Brain microvascular endothelial cell (primary cell): ENCODE measurements around the gene STEAP1B.
A peak's percentile ranks its signal among the peaks of the same experiment; 100 is the strongest.
"Not testable (repeated sequence)": the region's sequence is repeated elsewhere in the genome, so short reads cannot be mapped to it uniquely, and the experiment has no call there.

ENCODE experiments used
- DNase-seq: peaks from one replicate; pipeline ENCODE4 v3.0.0-alpha.2; 2020
- H3K27ac ChIP-seq: fragments of 250-450 bp; sonication (Bioruptor Pico); 2 replicates; pipeline ENCODE4 v1.5.1; 2020; ENCODE audit warnings: mild to moderate bottlenecking, moderate library complexity
- H3K27me3 ChIP-seq: fragments of 250-450 bp; sonication (Bioruptor Pico); replicated peaks from 2 replicates; pipeline ENCODE4 v1.5.1; 2020; ENCODE audit warnings: mild to moderate bottlenecking
- H3K36me3 ChIP-seq: fragments of 250-450 bp; sonication (Bioruptor Pico); replicated peaks from 2 replicates; pipeline ENCODE4 v1.5.1; 2020; ENCODE audit warnings: mild to moderate bottlenecking
- H3K4me3 ChIP-seq: 2 replicates; pipeline ENCODE4 v1.5.1; 2011; ENCODE audit warnings: low read depth, mild to moderate bottlenecking, control low read depth, low read length, moderate library complexity
- in situ Hi-C: cut with HindIII; loops from 2 replicates; pipeline ENCODE4 v1.10.0; 2017; ENCODE audit warnings: low sequenced_read_pairs, low pct_ligation_motif_present
- TF ChIP-seq, protein P1 (sequence below): IDR thresholded peaks from 2 replicates; pipeline ENCODE4 v1.5.1; 2011; ENCODE audit warnings: low read depth, mild to moderate bottlenecking, moderate library complexity, low read length, control low read depth, inconsistent platforms; ENCODE audit errors: missing control alignments

Gene STEAP1B

DNA sequence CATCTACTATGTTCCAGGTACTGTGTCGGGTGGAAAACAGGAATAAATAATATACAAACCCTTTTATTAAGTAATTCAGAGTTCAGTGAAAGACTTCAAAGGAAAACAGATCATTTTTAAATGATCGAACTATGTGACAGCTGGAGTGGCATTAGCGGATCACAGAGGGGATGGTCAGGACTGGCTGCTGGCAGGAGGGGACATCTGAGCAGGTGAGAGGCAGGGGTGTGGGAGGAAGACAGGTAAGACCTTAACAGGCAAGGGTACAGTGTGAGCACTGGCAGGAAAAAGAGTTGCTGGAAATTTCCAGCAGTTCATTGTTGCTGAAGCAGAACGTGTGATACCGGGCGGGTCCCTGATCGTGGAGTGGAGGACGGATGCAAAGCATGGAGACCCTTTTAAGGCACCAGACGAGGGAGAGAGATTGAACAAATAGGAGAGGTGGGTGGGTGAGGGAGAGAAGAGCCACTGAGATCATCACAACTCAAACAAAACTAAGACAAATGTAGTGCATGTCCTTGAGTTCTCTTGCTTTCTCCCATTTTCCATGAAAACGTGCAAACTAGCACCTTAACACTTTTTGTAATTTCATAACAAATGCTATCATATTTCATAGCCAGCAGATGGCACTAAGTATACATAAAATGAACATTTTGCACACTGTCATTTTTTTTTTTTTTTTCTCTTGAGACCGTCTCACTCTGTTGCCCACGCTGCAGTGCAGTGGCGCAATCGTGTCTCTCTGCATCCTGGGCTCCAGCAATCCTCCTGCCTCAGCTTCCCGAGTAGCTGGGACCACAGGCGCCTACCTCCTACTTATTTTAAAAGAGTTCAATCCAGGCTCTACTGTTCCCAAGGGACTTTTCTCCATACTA is 23.7 kb upstream of the STEAP1B start:
- H3K4me3 ChIP-seq, H3K27me3 ChIP-seq, H3K27ac ChIP-seq, H3K36me3 ChIP-seq, in situ Hi-C loops: not testable (repeated sequence)
- DNase-seq, result peak; percentile 37
- TF ChIP-seq, protein P1, sequence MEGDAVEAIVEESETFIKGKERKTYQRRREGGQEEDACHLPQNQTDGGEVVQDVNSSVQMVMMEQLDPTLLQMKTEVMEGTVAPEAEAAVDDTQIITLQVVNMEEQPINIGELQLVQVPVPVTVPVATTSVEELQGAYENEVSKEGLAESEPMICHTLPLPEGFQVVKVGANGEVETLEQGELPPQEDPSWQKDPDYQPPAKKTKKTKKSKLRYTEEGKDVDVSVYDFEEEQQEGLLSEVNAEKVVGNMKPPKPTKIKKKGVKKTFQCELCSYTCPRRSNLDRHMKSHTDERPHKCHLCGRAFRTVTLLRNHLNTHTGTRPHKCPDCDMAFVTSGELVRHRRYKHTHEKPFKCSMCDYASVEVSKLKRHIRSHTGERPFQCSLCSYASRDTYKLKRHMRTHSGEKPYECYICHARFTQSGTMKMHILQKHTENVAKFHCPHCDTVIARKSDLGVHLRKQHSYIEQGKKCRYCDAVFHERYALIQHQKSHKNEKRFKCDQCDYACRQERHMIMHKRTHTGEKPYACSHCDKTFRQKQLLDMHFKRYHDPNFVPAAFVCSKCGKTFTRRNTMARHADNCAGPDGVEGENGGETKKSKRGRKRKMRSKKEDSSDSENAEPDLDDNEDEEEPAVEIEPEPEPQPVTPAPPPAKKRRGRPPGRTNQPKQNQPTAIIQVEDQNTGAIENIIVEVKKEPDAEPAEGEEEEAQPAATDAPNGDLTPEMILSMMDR, result peak; percentile 22

DNA sequence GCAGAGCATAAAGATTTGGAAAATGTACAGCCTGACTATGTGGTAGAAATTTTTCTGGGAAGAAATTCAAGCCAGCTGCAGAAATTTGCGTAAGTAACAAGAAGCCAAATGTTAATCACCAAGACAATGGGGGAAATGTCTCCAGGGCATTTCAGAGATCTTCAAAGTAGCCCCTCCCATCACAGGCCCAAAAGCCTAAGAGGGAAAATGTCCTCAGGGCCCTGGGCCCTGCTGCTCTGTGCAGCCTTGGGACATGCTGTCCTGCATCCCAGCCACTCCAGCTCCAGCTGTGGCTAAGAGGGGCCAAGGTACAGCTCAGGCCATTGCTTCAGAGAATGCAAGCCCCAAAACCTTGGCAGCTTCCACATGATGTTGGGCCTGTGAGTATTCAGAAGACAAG is 19.6 kb upstream of the STEAP1B start:
- H3K27me3 ChIP-seq, H3K36me3 ChIP-seq, DNase-seq, in situ Hi-C loops, H3K27ac ChIP-seq, H3K4me3 ChIP-seq: not testable (repeated sequence)

DNA sequence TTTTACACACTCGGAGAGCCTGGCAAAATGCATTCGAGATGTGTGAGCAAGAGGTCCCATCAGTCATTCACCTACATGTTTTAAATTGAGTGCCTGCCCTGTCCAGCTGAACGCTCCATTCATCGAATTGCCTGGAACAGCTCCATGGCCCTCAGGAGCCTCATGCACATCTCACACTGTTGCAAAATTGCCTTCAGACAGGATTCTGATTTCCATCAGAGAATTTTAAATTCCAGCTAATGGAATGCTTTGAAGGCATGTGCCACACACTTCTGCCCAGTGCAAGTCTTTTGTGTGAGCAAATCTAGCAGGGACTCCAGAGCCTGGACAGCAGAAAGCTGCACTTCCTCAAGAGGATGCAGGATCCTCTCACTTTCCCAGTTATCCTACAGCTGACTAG is 17.0 kb upstream of the STEAP1B start:
- H3K27ac ChIP-seq, in situ Hi-C loops, H3K27me3 ChIP-seq, H3K4me3 ChIP-seq, DNase-seq, H3K36me3 ChIP-seq: not testable (repeated sequence)

DNA sequence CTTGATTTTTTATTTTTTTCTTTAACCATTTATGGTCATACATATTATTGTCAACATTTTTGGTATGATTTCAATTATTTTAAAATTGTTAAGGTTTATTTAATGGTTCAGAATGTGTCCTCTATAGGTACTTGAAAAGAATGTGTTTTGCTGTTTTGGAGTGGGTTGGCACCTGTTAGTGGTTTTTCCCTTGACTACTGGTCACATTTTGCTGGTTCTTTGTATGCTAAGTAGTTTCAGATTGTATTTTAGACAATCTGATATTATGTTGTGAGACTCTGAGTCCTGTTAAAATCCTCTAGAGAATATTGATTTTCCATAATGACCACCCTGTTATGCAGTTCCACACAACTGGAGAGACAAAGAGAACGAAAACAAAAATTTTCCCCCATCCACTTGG is 15.0 kb upstream of the STEAP1B start:
- in situ Hi-C loops, H3K4me3 ChIP-seq, DNase-seq, H3K36me3 ChIP-seq, H3K27me3 ChIP-seq, H3K27ac ChIP-seq: not testable (repeated sequence)

DNA sequence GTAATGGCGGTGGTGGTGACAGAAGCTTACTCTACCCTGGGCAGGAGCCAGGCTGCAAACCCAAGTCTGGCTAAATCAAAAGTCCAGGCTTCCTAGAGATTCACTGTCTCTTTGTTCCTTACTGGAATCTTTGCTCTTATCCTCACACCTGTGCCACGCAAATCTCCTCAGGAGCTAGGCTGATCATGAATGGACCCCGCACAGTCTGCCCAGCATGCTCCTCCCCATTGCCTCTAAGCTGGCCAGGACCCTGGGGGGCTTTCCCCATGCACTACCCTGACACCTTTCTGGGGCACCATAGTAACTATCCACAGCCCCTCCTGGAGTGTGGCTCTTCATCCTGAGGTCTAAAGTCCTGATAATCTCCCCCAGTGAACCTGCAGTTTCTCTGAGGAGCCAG is 7.3 kb upstream of the STEAP1B start:
- H3K36me3 ChIP-seq, DNase-seq, H3K4me3 ChIP-seq, H3K27ac ChIP-seq, in situ Hi-C loops, H3K27me3 ChIP-seq: not testable (repeated sequence)

DNA sequence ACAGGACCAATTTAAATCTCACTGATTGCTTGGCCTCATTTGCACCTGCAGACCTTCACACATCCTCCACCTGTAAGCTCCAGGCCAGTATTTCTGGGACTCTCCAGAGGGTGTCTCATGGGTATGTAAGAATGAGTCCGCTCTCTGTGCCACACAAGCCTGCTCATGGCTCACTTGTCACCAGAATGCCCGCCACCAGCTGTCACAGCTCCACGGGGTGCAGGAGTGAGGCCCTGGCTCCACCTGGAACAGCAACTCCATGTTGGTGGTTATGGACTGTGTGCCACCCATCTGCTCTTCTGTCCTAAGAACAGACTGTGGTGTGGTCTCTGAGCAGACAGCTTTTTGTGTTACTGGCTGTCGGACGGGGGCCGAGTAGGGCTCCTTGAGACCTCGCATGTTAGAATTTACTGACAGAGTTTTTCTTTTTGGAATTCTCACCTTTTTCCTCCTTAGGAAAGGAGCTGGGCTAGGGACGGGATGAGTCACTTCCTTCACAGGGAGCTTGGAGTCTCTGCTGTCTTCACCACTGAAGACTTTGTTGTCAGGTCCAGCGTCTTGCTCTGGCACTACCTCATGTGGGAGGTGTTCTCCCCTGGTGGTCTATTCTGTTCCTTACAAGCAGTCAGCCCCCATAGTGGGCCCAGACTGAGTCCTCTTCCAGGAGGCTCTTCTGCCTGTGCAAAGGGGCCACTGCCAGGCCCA is 6.5 kb upstream of the STEAP1B start:
- in situ Hi-C loops, DNase-seq, H3K4me3 ChIP-seq, H3K36me3 ChIP-seq, H3K27ac ChIP-seq, H3K27me3 ChIP-seq: not testable (repeated sequence)

DNA sequence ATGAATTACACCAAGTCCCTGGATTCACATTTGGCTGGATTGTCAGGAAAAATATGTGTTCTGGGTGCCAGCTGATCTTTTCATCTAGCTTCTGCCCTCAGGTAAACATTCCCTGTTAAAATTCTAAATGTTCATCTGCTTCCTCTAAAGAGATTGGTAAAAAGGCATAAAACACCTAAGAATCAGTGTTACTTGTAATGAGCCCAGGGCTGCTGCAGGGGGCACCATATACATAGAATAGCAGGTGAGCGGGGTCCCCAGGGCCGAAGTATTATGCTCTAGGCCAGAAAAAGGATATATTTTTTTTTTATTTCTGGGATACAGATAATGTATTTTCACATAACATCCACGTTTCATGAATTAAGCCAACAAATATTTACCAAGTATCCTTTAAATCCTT is 4.5 kb upstream of the STEAP1B start:
- DNase-seq, H3K27me3 ChIP-seq, H3K27ac ChIP-seq, H3K4me3 ChIP-seq, H3K36me3 ChIP-seq, in situ Hi-C loops: not testable (repeated sequence)
- TF ChIP-seq, protein P1, result peak; percentile 50

DNA sequence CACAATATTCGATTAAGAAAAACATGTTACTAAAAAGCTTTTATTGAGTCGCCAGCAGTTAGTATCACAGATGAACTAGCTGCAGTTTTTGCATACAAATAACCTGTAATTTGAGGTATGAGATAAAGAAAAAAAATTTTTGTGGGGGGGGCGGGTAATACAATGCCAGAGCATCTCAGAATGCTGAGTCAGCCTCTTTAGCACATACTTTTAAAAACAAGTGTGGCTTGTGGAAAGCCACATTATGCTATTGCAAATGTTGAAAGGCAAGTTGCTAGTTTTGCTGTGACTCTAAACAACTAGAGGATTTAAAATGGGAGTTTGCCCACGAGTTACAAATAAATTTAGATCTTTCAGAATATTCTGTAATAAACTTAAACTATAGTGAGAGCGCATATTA is 2.1 kb upstream of the STEAP1B start:
- H3K36me3 ChIP-seq, H3K27me3 ChIP-seq, H3K27ac ChIP-seq, H3K4me3 ChIP-seq, in situ Hi-C loops: not testable (repeated sequence)
- DNase-seq, result peak; percentile 11

DNA sequence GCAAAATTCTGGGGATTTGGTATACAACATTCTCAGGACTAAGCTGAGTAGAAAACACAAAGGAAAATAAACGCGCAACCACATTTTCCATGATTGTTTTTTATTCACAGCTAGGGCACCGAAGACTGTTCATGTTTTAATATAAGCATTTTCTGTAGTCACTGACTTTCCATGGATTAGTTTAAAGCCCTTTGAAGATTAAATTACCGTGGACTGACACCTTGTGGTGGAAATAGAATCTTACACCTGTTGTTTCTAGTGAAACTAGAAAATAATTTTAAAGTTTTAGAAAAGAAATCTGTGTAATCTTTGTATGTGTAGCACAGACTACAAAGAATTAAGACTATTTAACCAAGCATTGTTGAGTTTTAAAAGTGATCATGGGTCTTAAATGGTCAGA is 1.3 kb upstream of the STEAP1B start:
- H3K27me3 ChIP-seq, in situ Hi-C loops, H3K27ac ChIP-seq, H3K4me3 ChIP-seq, H3K36me3 ChIP-seq: not testable (repeated sequence)
- peak; percentile 31 for DNase-seq
- TF ChIP-seq, protein P1, result peak; percentile 18
